ENCODE data around the gene EPB41L3.

DNA sequence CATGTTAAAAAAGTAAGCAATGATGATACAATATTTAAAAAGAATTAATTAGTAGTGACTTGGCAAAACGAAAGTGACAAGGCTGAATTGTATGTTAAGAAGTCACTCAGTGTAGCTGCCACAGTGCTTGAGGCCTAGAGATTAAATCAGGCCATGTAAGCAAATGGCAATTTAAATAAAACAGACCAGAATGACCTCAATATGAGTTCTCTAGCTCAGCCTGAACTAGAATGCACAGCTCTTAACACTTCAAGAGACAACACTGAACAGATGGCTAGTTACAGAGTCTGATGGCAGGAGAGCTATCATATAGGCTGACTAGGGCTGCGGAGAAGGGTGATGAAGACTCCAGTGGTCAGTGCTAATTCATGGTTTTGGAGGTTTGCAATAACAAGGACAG, 130.3 kb downstream of the EPB41L3 start:
- TF ChIP-seq POLR2A (IDR thresholded peaks at IDR 0.05; ENCODE audit: low read depth, low read length), result no peak
- TF ChIP-seq ZZZ3 (IDR thresholded peaks at IDR 0.05; ENCODE audit: control insufficient read depth, insufficient read length, low read depth), result no peak
- no peak for TF ChIP-seq EZH2 (IDR thresholded peaks at IDR 0.05; ENCODE audit: borderline replicate concordance, control insufficient read depth, low read depth, low read length)
- TF ChIP-seq ETV6 (conservative IDR thresholded peaks at IDR 0.05 in 1 of 2, IDR thresholded peaks at IDR 0.05 in 1 of 2; ENCODE audit: borderline replicate concordance in 1 of 2, low read depth in 1 of 2), result no peak
- no peak for TF ChIP-seq GABPA (IDR thresholded peaks at IDR 0.05; ENCODE audit: low read depth)
- no peak for TF ChIP-seq HCFC1 (IDR thresholded peaks at IDR 0.05; ENCODE audit: low read length)
- TF ChIP-seq, protein P1, sequence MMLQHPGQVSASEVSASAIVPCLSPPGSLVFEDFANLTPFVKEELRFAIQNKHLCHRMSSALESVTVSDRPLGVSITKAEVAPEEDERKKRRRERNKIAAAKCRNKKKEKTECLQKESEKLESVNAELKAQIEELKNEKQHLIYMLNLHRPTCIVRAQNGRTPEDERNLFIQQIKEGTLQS (IDR thresholded peaks at IDR 0.05; ENCODE audit: borderline replicate concordance, extremely low read depth, low read depth, low read length), result no peak
- TF ChIP-seq YY1 (IDR thresholded peaks at IDR 0.05; ENCODE audit: low read depth, low read length), result no peak
- TF ChIP-seq, protein P2, sequence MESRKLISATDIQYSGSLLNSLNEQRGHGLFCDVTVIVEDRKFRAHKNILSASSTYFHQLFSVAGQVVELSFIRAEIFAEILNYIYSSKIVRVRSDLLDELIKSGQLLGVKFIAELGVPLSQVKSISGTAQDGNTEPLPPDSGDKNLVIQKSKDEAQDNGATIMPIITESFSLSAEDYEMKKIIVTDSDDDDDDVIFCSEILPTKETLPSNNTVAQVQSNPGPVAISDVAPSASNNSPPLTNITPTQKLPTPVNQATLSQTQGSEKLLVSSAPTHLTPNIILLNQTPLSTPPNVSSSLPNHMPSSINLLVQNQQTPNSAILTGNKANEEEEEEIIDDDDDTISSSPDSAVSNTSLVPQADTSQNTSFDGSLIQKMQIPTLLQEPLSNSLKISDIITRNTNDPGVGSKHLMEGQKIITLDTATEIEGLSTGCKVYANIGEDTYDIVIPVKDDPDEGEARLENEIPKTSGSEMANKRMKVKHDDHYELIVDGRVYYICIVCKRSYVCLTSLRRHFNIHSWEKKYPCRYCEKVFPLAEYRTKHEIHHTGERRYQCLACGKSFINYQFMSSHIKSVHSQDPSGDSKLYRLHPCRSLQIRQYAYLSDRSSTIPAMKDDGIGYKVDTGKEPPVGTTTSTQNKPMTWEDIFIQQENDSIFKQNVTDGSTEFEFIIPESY (IDR thresholded peaks at IDR 0.05), result no peak

All from GM12878 (cell line).